GM12892 (cell line): ENCODE measurements around the gene STAC.

Experiments
- POLR2A ChIP-seq: IDR thresholded peaks from 2 replicates; pipeline ENCODE4 v1.6.1; 2011; ENCODE audit warnings: low read depth, low read length, control low read depth
- POLR2AphosphoS5 ChIP-seq: IDR thresholded peaks from 2 replicates; pipeline ENCODE4 v1.6.1; 2011; ENCODE audit warnings: low read depth, low read length, control low read depth
- TAF1 ChIP-seq: IDR thresholded peaks from 2 replicates; pipeline ENCODE4 v1.6.1; 2011; ENCODE audit warnings: low read depth, mild to moderate bottlenecking, control low read depth, low read length, borderline replicate concordance

DNA sequence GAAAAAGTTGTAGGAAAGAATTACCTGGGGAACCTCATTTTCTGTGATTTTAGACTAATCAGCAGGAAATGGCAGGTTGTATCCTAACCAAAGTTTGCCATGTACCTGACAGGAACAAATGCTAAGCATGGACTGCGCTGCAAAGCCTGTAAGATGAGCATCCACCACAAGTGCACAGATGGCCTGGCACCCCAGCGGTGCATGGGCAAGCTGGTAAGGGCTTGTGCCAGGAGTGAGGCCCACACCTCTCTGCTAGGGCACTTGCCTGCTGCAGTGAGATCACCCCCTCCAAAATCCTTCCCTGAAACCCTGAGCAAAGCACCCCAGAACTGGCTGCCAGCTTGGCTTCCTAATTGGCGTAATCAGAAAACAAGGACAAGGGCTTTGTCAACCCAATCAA is 102.6 kb downstream of the STAC start:
- TF ChIP-seq POLR2A (no peak), POLR2AphosphoS5 (no peak), TAF1 (no peak)
